Sciatic nerve (tissue), 2 donors: Measurements from ENCODE around the gene MRPL28. TPM values are rescaled to one million over a fixed set of nuclear protein-coding genes. Genes with fewer than 3 reads are reported as not detected.
"Not testable (repeated sequence)": the region's sequence is repeated elsewhere in the genome, so short reads cannot be mapped to it uniquely, and the experiment has no call there.

ENCODE experiments used
- ATAC-seq: fragments of 200-7000 bp; cut with Tn5 transposase; one replicate; pipeline ENCODE4 v1.9.1; 2020; ENCODE audit warnings: mild to moderate bottlenecking, moderate library complexity
- DNase-seq: peaks from one replicate; pipeline ENCODE4 v3.0.0-alpha.2; 2020; ENCODE audit warnings: low spot score
- intact Hi-C: fragments of 100-400 bp; cut with DNase I; formaldehyde crosslinking; loops from one replicate; pipeline ENCODE4 v1.14.2; 2022
- total RNA-seq: library from RNA; stranded (reverse); fragmentation: NEBNext Ultra II Directional; extraction: Animal tissue kit (Norgen Biotek cat#: 25700); gene quantifications from one replicate; pipeline ENCODE4 v1.2.1, GENCODE V29; 2021
- donor health status: DM: no; HTN: no; CAD: no.
- donor health status: DM: no; HTN: no; CAD: no.

MRPL28 gene
- total RNA-seq, 1 donor from 2014 or later: 32.5 TPM

GRCh38 chr16:363110-363765 is 7.1 kb downstream of the MRPL28 start:
- ATAC-seq: no peak
- intact Hi-C loops: no loop called here
- no peak for DNase-seq

GRCh38 chr16:362702-362999 is 7.7 kb downstream of the MRPL28 start:
- intact Hi-C loops, DNase-seq, ATAC-seq: not testable (repeated sequence)

- DNase-seq (peak; percentile 83), ATAC-seq (peak; percentile 65)
- intact Hi-C loops: no loop called here
Measured at GRCh38 chr16:361872-362701, 8.3 kb downstream of the MRPL28 start.

DNA sequence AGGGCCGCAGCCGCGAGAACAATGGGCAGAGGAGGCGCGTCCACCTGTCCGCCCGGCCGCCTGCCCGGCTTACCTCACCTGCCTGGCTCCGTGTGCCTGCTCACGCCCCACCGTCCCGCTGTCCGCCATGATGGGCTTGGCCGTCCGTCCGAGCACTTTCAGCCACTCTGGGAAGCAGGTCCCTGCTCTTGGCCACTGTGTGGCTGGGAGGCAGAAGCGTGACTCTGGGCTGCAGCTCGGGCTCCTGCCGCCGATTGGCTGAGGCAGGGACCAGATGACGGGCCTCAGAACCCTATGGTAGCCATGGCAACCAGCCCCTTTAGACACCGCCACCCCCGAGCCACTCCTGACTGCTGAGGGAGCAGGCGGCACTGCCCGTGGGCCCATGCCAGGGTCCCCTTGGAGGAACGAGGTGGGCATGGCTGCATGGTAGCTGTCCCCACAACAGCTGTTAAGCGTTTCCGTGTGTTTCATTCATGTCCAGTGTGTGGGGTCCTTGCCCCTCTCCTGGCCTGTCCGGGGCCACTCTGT is 8.9 kb downstream of the MRPL28 start:
- intact Hi-C loops: no loop called here
- DNase-seq (no peak), ATAC-seq (no peak)

- DNase-seq: no peak
- intact Hi-C loops: no loop called here
- no peak for ATAC-seq
Measured at GRCh38 chr16:360698-361336, 9.5 kb downstream of the MRPL28 start.

- ATAC-seq: no peak
- intact Hi-C loops: no loop called here
- no peak for DNase-seq
Measured at GRCh38 chr16:359871-360697, 10.3 kb downstream of the MRPL28 start.

DNA sequence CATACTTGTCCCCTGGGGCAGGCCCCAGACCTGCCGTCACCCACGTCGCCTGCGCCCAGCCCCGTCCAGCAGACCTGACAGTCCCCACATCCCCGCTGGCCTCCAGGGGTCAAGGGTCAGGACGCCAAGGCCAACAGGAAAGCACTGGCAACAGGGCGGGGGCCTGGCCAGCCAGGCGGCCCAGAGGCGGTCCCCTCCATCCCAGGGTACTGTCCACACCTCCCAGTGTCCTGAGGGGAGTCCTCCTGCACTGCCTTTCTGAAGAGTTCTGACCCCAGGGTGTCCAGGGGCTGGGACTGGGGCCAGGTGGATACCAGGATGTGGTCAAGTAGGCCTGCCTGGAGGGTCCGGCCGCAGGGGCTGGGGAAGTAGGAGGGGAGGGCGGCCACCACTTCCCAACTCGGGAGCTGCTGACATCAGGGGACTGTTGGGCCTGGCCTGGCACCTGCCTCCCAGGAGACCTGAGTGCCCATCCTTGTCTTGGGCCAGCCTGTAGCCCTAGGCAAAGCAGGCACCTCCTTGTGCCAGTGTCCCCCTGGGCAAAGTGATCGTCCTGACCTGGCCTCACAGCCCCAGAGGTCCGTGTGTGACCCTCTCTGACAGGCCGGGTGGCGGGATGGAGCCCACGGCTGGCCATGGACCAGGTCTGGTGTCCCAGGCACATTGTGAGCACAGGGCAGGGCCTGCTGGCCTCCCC is 11.1 kb downstream of the MRPL28 start:
- intact Hi-C loops: no loop called here
- no peak for DNase-seq
- ATAC-seq: no peak

DNA sequence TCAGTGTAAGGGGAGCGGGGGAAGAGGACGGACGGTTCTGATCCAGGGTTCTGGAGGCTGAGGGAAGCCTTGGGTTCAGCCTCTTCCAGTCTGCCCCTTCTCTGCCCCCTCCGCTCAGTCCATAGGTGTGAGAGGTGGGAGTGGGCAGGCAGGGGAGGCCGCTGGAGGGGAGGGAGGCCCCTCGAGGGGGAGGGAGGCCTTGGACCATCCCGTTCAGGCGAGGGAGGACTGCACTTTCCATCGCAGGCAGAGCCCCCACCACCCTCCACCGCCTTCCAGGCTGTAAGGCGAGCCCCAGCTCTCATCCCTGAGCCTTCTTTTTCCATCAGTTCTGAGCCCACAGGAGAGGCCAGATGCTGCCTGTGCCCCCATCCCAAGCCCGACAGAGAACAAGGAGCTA is 13.6 kb downstream of the MRPL28 start:
- intact Hi-C loops: no loop called here
- DNase-seq: no peak
- ATAC-seq: no peak

DNA sequence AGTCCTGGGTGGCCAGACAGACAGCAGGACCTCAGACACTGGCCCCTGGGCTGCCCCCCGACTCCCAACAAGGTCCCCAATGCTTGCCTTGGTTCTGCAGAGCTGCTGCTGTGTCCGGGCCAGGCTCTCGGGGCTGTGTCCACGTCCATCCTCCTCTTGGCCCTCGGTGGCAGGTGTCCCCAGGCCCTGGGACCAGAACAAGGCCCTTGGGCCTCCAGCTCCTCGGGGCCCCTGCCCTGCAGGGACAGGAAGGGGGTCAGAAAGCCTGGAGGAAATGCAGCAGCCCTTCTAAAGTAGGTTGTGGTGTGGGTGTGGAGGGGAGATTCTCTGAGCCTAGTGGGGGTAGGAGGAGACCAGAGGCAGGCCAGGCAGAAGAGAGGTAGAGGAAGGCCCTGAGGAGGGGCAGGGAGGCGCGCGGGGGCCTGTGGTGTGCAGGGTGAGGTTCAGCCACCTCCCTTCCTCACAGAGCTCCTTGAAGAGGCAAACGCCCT is 15.3 kb downstream of the MRPL28 start:
- no peak for DNase-seq
- no peak for ATAC-seq
- intact Hi-C loops: no loop called here

GRCh38 chr16:354291-354881 is 16.0 kb downstream of the MRPL28 start:
- DNase-seq (no peak), ATAC-seq (no peak)
- intact Hi-C loops: no loop called here

DNA sequence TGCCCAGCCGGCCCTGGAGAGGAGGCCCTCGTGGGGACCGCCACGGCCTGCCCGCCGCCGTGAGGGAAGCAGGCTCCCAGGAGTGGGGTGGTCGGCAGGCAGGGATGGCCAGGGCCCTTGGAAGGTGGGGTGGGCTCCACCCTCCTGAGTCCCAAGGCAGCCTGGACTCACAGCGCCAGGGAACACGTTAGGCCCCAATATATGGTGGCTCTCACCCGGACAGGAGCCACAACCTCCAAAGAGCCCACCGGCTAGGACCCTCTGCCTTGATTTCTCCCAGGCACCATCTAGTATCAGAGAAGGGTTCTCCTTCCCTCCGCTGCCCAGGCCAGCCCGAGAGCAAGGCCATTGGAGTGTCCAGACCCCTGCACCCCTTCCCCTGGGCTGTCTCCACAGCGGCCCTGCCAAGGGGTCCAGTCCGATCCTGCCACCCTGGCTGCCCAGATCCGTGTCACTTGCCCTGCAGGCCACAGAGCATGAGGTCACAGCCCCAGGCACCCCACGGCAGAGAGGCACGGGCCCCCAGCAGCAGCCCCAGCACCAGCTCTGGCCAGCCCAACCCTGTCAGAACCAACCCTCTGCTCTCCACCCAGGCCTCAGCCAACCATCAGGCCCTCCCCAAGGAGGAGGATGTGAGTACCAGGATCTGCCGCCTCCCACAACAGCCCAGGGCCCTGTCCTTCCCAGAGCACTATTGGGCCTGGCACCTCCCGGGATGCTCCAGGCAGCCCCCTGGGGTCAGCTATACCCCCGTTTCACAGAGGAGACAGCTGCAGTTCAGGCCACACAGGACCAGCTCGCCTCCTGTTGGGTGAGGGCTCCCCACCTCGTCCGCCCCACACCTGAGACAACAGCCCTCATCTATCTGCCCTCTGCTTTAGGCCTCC is 16.7 kb downstream of the MRPL28 start:
- intact Hi-C loops: no loop called here
- ATAC-seq (peak; percentile 3), DNase-seq (no peak)

DNA sequence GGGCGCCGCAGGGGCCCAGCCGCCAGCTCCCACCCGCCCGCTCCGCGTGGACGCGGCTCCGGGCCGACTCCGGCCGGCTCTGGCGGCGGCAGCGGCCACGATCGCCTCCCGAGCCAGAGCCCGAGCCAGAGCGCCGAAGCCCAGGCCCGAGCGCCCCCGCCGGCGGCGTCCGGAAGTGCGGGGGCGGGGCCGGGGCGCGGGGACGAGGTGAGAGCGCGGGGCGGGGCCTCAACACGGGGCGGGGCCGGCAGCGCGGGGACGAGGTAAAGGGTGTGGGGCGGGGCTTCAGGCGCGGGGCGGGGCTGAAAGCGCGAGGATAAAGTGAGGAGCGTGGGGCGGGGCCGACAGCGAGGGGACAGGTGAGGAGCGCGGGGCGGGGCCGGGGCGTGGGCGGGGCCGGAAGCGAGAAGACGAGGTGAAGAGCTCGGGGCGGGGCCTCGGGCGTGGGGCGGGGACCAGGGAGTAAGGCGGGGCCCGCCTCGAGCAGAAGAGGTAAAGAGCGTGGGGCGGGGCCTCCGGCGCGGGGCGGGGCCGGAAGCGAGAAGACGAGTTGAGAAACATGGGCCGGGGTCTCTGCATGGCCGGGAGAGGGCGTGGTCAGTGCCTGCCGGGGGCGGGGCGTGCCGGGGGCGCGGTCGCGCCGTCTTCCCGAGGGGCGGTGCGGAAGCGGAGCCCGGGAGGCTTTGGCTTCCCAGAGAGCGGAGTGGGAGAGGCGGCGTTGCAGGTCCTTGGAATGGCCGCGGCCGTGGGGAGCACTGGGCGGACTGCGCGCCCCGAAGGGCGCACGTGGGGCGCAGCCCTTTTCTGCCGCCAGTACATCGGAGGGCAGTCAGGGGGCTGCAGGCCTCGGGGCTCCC is 17.6 kb downstream of the MRPL28 start, which contains the start of gene AXIN1:
Gene AXIN1 (minus strand): TSS at position 177 of the 857 bp plus-strand sequence. CDS start 5,698 bp downstream, outside the sequence.
- intact Hi-C loops: no loop called here
- peak; percentile 99 for DNase-seq
- peak; percentile 95 for ATAC-seq

DNA sequence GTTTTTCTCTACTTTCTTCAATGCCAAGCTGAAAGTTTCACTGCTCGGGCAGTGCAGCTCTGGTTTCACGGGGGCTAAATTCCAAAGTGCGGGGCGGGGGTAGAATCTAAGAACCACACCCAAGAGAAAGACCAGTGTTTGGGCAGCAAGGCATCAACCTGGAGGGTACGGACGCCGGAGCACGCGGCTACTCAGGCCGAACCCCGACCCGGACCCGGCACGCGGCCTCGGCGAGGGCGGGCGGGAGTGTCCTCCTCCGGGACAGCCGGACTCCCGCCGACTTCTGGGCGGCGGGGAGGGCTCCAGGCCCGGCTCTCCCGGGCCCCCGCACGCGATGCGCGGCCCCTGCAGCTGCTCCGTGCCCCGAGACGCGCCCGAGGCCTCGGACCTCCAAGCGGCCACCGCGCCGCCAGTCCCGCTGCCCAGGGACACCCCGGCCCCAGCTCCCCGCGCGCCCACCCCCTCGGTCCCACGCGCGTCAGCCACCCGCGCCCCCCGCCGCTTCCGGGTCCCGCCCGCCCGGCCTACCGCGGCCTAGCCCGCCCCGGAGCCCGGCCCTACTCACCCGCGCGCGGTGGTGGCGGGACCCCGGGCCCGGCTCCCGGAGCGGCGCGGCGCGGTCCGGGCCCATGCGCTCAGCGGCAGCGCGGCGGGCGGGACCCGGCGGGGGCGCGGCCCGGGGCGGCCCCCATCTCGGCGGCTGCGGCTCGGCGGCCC is 18.4 kb downstream of the MRPL28 start:
- ATAC-seq (no peak), DNase-seq (no peak)
- intact Hi-C loops: no loop called here

DNA sequence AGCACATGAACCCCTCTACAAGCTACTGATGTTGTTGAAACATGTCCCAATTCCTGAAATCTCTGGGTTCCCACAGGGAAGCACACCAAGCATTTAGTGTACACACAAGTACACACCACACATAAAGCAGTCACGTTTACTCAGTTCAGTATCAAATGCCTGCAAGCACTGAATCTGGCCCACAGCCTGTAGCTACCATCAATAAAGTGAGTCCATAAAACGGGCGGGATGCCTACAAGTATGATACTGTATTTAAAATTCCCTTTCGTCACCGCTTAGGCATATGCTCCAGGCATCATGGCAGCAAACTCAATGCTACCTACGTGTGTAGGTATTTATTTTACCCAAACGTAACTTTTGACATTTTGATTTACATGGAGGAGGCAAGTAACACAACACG is 20.1 kb downstream of the MRPL28 start:
- ATAC-seq (no peak), DNase-seq (no peak)
- intact Hi-C loops: no loop called here

- DNase-seq (no peak), ATAC-seq (no peak)
- intact Hi-C loops: no loop called here
Measured at GRCh38 chr16:349211-349610, 21.1 kb downstream of the MRPL28 start.
